Cardiac muscle cell (in vitro differentiated cells and primary cell): ENCODE results near the gene MSRB3. TPM values are rescaled to one million over a fixed set of nuclear protein-coding genes. Genes with fewer than 3 reads are reported as not detected.

Experiments used
- DNase-seq, 2 donors: peaks; one replicate each; pipeline versions ENCODE4 v3.0.0 to v3.0.0-alpha.2; 2010 to 2017; ENCODE audit warnings: low read depth in 1 of 2, low spot score in 1 of 2
- H3K27ac ChIP-seq: fragments of 200-600 bp; sonication (generic); 2 replicates; pipeline ENCODE4 v1.5.1; 2016
- H3K27me3 ChIP-seq: fragments of 200-600 bp; sonication (generic); 2 replicates; pipeline ENCODE4 v1.6.0; 2016; ENCODE audit warnings: control low read depth
- H3K36me3 ChIP-seq: fragments of 200-600 bp; sonication (generic); 2 replicates; pipeline ENCODE4 v1.5.1; 2016; ENCODE audit warnings: control low read depth
- H3K4me1 ChIP-seq: fragments of 200-600 bp; sonication (generic); 2 replicates; pipeline ENCODE4 v1.8.1; 2017; ENCODE audit warnings: low read depth, mild to moderate bottlenecking, mixed run types
- H3K4me3 ChIP-seq: fragments of 200-600 bp; sonication (generic); 2 replicates; pipeline ENCODE4 v1.5.1; 2016; ENCODE audit warnings: mild to moderate bottlenecking
- H3K9me3 ChIP-seq: fragments of 200-600 bp; sonication (generic); 2 replicates; pipeline ENCODE4 v1.5.1; 2017; ENCODE audit warnings: low read depth, mild to moderate bottlenecking, control low read depth
- polyA plus RNA-seq: library from polyadenylated mRNA; unstranded; fragments of >200 nt; fragmentation: Nextera tagmentation; extraction: Ambion mirVana; gene quantifications from 2 replicates; pipeline ENCODE4 v1.2.1, GENCODE V29; 2016
- total RNA-seq: library from RNA; depleted of rRNA; stranded (reverse); fragments of >200 nt; gene quantifications from 2 replicates; pipeline ENCODE4 v1.2.3, GENCODE V29; 2016
- TF ChIP-seq, protein P1 (sequence below): IDR thresholded peaks from 2 replicates; pipeline ENCODE4 v1.5.1; 2012; ENCODE audit warnings: low read depth, mild to moderate bottlenecking, low read length

Gene MSRB3
- total and polyA plus RNA-seq, 2 experiments from 2014 or later, result 41.0 to 72.4 TPM

DNA sequence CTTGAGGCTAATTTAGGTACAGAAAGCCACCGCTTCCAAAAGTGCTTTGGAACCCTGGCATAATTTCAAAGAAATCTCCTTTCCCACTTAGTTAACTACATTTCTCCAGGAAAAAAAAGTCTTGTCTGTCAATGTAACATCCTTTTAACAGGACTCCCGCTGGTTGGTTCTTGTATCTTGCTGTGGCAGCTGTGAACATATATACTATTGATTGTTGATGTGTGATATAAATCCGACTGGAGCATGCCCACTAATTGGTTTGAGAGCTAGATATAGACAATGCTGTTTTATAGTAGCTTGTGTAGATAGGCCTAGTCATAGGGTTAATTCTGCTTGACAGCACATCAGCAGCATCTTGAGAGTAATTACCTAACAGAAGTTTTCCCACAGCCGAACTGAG lies 89.6 kb downstream of the MSRB3 start:
- TF ChIP-seq, protein P1, sequence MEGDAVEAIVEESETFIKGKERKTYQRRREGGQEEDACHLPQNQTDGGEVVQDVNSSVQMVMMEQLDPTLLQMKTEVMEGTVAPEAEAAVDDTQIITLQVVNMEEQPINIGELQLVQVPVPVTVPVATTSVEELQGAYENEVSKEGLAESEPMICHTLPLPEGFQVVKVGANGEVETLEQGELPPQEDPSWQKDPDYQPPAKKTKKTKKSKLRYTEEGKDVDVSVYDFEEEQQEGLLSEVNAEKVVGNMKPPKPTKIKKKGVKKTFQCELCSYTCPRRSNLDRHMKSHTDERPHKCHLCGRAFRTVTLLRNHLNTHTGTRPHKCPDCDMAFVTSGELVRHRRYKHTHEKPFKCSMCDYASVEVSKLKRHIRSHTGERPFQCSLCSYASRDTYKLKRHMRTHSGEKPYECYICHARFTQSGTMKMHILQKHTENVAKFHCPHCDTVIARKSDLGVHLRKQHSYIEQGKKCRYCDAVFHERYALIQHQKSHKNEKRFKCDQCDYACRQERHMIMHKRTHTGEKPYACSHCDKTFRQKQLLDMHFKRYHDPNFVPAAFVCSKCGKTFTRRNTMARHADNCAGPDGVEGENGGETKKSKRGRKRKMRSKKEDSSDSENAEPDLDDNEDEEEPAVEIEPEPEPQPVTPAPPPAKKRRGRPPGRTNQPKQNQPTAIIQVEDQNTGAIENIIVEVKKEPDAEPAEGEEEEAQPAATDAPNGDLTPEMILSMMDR, result no peak
- Histone ChIP-seq H3K36me3 (peaks cover 6% of the 10 kb centered on the region), H3K4me1 (peaks cover 12% of the 10 kb centered on the region), H3K27ac (no peak overlapping the region), H3K9me3 (no peaks in the 10 kb centered on the region), H3K27me3 (no peaks in the 10 kb centered on the region), H3K4me3 (no peak overlapping the region)
- DNase-seq, result peak in 1 of 2 donors; percentile 15

DNA sequence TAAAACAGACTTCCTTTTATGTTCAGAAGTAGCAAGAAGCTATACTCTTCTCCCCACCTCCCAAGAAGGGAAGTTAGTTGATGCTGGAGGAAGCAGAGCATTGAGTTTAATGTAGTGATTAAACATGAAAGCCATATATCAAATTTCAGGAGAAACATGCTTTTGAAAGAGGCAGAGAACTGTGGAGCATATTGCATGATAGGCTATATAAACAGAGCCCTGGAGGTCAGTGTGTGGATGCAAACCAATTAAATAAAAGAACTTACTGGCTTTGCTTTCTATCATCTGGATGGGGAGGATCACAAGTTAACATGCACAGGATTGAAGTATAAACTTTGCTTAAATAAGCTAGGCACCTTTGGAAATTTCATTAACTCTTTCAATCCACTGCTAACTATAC lies 94.1 kb downstream of the MSRB3 start:
- Histone ChIP-seq H3K27ac (no peak overlapping the region), H3K9me3 (no peaks in the 10 kb centered on the region), H3K27me3 (no peaks in the 10 kb centered on the region), H3K36me3 (peaks cover 6% of the 10 kb centered on the region), H3K4me3 (no peak overlapping the region), H3K4me1 (peaks cover 7% of the 10 kb centered on the region)
- DNase-seq, result no peak
- TF ChIP-seq, protein P1, result no peak

DNA sequence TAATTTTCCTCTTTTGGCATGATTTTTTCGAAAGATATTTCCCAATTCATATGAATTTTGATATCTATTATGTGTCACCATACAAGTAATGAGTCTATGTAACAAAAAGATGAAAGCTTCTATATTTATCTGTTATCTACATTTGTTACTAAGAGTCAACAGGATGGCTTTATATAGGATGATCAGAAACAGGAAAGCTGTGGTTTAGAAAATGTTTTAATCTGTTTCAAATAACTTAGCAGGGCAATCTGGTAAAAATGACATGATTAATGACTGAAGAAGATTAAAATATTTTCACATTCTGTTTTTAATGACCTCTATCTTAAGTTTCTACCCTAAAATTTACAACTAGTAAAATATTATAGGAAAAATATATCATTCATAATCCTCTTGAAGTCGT lies 105.8 kb downstream of the MSRB3 start:
- DNase-seq, result no peak
- TF ChIP-seq, protein P1, result no peak
- no peak overlapping the region for H3K4me3 ChIP-seq
- H3K9me3 ChIP-seq, result no peaks in the 10 kb centered on the region
- no peaks in the 10 kb centered on the region for H3K36me3 ChIP-seq
- no peak overlapping the region for H3K27ac ChIP-seq
- no peaks in the 10 kb centered on the region for H3K4me1 ChIP-seq
- no peaks in the 10 kb centered on the region for H3K27me3 ChIP-seq

DNA sequence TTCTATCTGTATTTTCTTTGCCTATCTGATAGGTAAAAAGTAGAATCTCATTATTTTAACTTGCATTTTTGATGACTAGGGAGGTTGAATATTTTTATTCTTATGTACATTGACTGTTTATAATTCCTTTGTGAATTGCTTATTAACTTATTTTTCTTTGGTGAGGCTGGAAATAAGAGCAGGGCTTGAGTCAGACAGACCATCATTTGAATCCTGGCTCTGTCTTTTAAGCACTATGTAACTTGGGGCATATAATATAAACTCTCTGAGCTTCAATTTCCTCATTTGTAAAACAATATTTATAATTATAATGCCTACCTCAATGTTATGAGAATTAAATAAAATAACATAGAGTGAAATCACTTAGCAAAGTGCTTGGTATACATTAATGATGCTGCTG lies 108.9 kb downstream of the MSRB3 start:
- DNase-seq, result no peak
- Histone ChIP-seq H3K4me3 (no peak overlapping the region), H3K36me3 (no peaks in the 10 kb centered on the region), H3K4me1 (no peaks in the 10 kb centered on the region), H3K27ac (no peak overlapping the region), H3K9me3 (no peaks in the 10 kb centered on the region), H3K27me3 (no peaks in the 10 kb centered on the region)
- TF ChIP-seq, protein P1, result no peak

DNA sequence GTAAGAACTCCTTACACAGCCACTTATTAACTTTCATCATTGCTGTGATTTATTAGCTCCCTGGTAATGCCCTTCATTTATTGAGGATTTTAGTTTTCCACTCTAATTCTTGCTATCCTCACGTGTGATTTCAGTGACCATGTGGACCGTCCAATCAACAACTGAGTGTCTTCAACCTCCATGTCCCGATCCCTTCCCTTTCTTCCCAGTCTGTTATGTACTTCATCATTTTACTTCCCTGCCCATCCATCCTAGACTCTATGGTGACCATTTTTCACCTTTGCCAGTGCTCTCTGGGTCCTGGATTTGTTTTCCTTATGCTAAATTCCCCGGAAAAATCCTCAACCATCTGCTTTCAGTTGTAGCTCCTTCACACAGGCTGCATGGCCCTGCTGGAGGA lies 111.0 kb downstream of the MSRB3 start:
- TF ChIP-seq, protein P1, result no peak
- no peak for DNase-seq
- Histone ChIP-seq H3K9me3 (no peaks in the 10 kb centered on the region), H3K27me3 (no peaks in the 10 kb centered on the region), H3K36me3 (no peaks in the 10 kb centered on the region), H3K4me3 (no peak overlapping the region), H3K4me1 (no peaks in the 10 kb centered on the region), H3K27ac (no peak overlapping the region)

DNA sequence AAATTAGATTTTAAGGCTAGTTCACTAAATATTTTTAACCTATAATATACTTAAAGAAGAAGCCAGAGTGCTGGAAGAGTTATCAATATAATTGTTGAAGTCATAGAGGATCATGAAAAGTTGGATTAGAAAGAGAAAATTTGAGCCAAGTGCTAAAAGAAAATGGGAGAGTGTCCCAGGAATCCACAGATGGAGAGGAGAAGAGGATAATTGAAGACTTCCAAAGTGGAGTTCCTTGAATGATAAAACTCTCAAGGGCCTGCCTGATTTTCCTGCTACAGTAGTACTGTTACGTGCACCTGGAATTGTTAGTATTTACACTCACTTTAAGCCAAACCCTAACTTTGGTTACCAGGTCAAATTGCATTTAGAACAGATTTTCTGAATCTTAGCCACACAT lies 113.2 kb downstream of the MSRB3 start:
- Histone ChIP-seq H3K36me3 (no peaks in the 10 kb centered on the region), H3K9me3 (no peaks in the 10 kb centered on the region), H3K27me3 (no peaks in the 10 kb centered on the region), H3K27ac (no peak overlapping the region), H3K4me1 (no peaks in the 10 kb centered on the region), H3K4me3 (no peak overlapping the region)
- TF ChIP-seq, protein P1, result no peak
- no peak for DNase-seq
